Neural crest cell (in vitro differentiated cells): ENCODE measurements around the gene CDH23. TPM values are rescaled to one million over a fixed set of nuclear protein-coding genes. Genes with fewer than 3 reads are reported as not detected.

Experiments
- DNase-seq: peaks from one replicate; pipeline ENCODE4 v3.0.0; 2021; ENCODE audit warnings: low read depth, mixed read lengths, low spot score
- H3K27ac Mint-ChIP-seq: one replicate; pipeline ENCODE4 v1.8.0; 2021; ENCODE audit warnings: mild to moderate bottlenecking, mixed read lengths; ENCODE audit not compliant: unreplicated experiment
- H3K27me3 Mint-ChIP-seq: 2 replicates; pipeline ENCODE4 v1.8.0; 2021; ENCODE audit warnings: low read depth, mild to moderate bottlenecking, mixed read lengths
- H3K36me3 Mint-ChIP-seq: 2 replicates; pipeline ENCODE4 v1.8.0; 2021; ENCODE audit warnings: low read depth, mild to moderate bottlenecking, mixed read lengths
- H3K4me1 Mint-ChIP-seq: 2 replicates; pipeline ENCODE4 v1.8.0; 2021; ENCODE audit warnings: mixed read lengths
- H3K4me3 Mint-ChIP-seq: one replicate; pipeline ENCODE4 v1.8.0; 2021; ENCODE audit warnings: mild to moderate bottlenecking, mixed read lengths
- H3K9me3 Mint-ChIP-seq: 2 replicates; pipeline ENCODE4 v1.8.0; 2021; ENCODE audit warnings: mixed read lengths
- CTCF ChIP-seq: fragments of 200-600 bp; sonication (generic); conservative IDR thresholded peaks from 2 replicates; pipeline ENCODE4 v1.5.0; 2021; ENCODE audit warnings: antibody characterized with exemption, mild to moderate bottlenecking
- total RNA-seq: library from RNA; stranded (reverse); gene quantifications from 2 replicates; pipeline ENCODE4 v1.2.1, GENCODE V29; 2021

CDH23 gene
- total RNA-seq, 1 donor from 2014 or later = 2.6 TPM

GRCh38 chr10:71727738-71728737, 331.3 kb downstream of the CDH23 start:
- H3K36me3 Mint-ChIP-seq = no peaks in the 10 kb centered on the region

GRCh38 chr10:71729161-71729636, 332.5 kb downstream of the CDH23 start:
- Mint-ChIP-seq H3K27me3 (no peaks in the 10 kb centered on the region), H3K9me3 (no peaks in the 10 kb centered on the region), H3K27ac (no peak overlapping the region), H3K4me3 (no peak overlapping the region), H3K4me1 (peaks cover 7% of the 10 kb centered on the region), H3K36me3 (no peaks in the 10 kb centered on the region)
- no peak for DNase-seq
- TF ChIP-seq CTCF = no peak

More at GRCh38 chr10:71727738-71728737, 331.3 kb downstream of the CDH23 start:
- H3K27me3 Mint-ChIP-seq = no peaks in the 10 kb centered on the region
- H3K9me3 Mint-ChIP-seq = no peaks in the 10 kb centered on the region
- no peak for DNase-seq
- no peak for TF ChIP-seq CTCF
- no peak overlapping the region for H3K27ac Mint-ChIP-seq
- no peak overlapping the region for H3K4me3 Mint-ChIP-seq
- peaks cover 7% of the 10 kb centered on the region for H3K4me1 Mint-ChIP-seq

- H3K27me3 Mint-ChIP-seq = no peaks in the 10 kb centered on the region
- H3K36me3 Mint-ChIP-seq = no peaks in the 10 kb centered on the region
- no peaks in the 10 kb centered on the region for H3K9me3 Mint-ChIP-seq
- no peak overlapping the region for H3K4me3 Mint-ChIP-seq
- H3K4me1 Mint-ChIP-seq = no peaks in the 10 kb centered on the region
- no peak overlapping the region for H3K27ac Mint-ChIP-seq
- no peak for TF ChIP-seq CTCF
- no peak for DNase-seq
These were observed 335.1 kb downstream of the CDH23 start for GRCh38 chr10:71731791-71732190.

GRCh38 chr10:71734797-71735196, 338.1 kb downstream of the CDH23 start:
- TF ChIP-seq CTCF = no peak
- DNase-seq = no peak
- Mint-ChIP-seq H3K36me3 (no peaks in the 10 kb centered on the region), H3K27me3 (no peaks in the 10 kb centered on the region), H3K4me3 (no peak overlapping the region), H3K4me1 (no peaks in the 10 kb centered on the region), H3K27ac (no peak overlapping the region), H3K9me3 (no peaks in the 10 kb centered on the region)

- no peak for TF ChIP-seq CTCF
- Mint-ChIP-seq H3K4me1 (no peaks in the 10 kb centered on the region), H3K36me3 (no peaks in the 10 kb centered on the region), H3K27me3 (no peaks in the 10 kb centered on the region), H3K27ac (no peak overlapping the region), H3K4me3 (no peak overlapping the region), H3K9me3 (no peaks in the 10 kb centered on the region)
- no peak for DNase-seq
These were observed 339.2 kb downstream of the CDH23 start for GRCh38 chr10:71735709-71736569.
